H54 (cell line): ENCODE measurements around the gene SLC4A3.

Source experiments
- DNase-seq: peaks from one replicate; pipeline ENCODE4 v3.0.0; 2011; ENCODE audit warnings: low spot score, mixed read lengths; ENCODE audit not compliant: insufficient read length
- FAIRE-seq: peaks from 3 replicates; lab custom pipeline; 2011; peaks lifted over from hg19 to GRCh38; lab: Jason Lieb, UNC
- POLR2A ChIP-seq: IDR thresholded peaks from 2 replicates; pipeline ENCODE4 v1.6.1; 2011; ENCODE audit warnings: low read depth, mild to moderate bottlenecking, low read length

The SLC4A3 gene

GRCh38 chr2:219633276-219634065, 6.0 kb downstream of the SLC4A3 start:
- FAIRE-seq, result no peak
- no peak for TF ChIP-seq POLR2A

GRCh38 chr2:219634171-219634940, 6.9 kb downstream of the SLC4A3 start:
- no peak for TF ChIP-seq POLR2A
- FAIRE-seq, result no peak
- DNase-seq, result no peak

More at GRCh38 chr2:219633276-219634065, 6.0 kb downstream of the SLC4A3 start:
- DNase-seq, result no peak

- DNase-seq, result peak; percentile 1
Observed at GRCh38 chr2:219634951-219635751, 7.7 kb downstream of the SLC4A3 start.

DNA sequence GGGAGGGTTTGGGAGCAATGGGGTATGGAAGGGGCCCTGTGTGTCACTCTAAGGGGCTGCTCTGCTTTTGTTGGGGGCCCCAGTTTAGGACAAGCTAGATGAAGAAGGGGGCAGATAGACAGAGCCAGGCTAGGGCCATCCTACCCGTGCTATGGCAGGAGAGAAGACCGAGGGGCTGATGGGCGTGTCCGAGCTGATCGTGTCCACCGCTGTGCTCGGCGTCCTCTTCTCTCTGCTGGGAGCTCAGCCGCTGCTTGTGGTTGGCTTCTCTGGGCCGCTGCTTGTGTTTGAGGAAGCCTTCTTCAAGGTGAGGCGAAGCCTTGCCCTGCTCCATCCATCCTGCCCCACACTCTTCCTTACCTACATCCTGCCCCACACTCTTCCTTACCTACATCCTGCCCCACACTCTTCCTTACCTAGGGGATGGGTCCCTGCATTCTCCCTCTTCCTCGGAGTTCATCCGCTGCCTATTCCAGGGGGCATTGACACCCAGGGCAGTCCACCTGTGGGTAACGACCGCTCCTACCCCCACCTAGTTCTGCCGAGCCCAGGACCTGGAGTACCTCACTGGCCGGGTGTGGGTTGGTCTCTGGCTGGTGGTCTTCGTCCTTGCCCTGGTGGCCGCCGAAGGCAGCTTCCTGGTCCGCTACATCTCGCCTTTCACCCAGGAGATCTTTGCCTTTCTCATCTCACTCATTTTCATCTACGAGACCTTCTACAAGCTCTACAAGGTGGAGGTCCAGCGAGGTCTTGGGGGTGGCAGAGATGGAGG, 8.9 kb downstream of the SLC4A3 start:
- FAIRE-seq (no peak), DNase-seq (no peak)
- no peak for TF ChIP-seq POLR2A

More at GRCh38 chr2:219634951-219635751, 7.7 kb downstream of the SLC4A3 start:
- no peak for TF ChIP-seq POLR2A
- no peak for FAIRE-seq

GRCh38 chr2:219636941-219637841, 9.8 kb downstream of the SLC4A3 start:
- DNase-seq (peak; percentile 1), FAIRE-seq (no peak)
- no peak for TF ChIP-seq POLR2A

DNA sequence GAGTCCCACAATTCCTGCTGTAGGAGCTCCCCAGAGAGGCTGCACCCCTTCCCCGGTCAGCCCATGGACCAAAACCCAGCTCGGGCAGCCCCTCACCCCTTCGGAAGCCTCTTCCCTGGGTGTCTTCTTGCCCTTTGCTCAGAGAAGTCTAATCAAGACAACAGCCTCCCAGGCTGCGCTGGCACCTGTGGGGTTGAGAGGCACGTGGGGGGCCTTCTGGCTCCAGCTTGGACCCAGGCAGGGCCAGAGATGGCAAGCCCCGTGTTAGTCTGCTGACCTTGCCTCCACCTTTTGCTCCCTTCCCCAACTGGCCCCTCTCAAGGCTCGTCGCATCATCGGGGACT, 10.4 kb downstream of the SLC4A3 start:
- DNase-seq (no peak), FAIRE-seq (no peak)
- TF ChIP-seq POLR2A, result no peak

GRCh38 chr2:219638217-219638947, 11.0 kb downstream of the SLC4A3 start:
- no peak for FAIRE-seq

GRCh38 chr2:219638948-219639755, 11.7 kb downstream of the SLC4A3 start:
- DNase-seq (peak; percentile 0), FAIRE-seq (no peak)
- no peak for TF ChIP-seq POLR2A

More at GRCh38 chr2:219638217-219638947, 11.0 kb downstream of the SLC4A3 start:
- DNase-seq, result peak; percentile 3
- TF ChIP-seq POLR2A, result no peak

DNA sequence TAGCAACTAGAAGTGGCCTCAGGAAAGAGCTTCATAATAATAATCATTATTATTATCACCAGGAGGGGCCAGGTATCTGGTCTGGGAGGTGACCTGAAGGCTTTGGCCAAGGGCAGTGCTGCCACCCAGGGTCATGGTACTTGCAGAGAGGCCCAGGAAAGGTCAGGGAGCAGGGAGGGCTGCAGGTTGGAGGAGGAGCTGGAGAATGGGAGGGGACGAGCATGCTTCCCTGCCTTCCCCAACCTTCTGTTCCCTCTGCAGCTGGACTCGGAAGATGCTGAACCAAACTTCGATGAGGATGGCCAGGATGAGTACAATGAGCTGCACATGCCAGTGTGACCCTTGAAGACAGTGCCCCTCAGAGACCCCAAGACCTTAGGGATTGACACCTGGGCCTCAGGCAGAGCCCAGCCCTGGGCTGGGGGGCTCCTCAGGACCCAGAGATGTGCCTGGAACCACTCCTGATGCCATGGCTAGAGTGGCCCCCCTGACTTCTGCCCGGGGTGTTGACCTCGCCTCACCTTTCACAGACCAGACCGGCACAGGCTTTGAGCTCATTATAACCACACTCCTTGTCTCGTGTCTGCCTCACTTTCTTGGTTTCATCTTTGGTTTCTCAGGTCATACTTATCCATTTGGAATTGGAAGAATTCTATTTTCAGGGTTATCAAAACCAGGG, 14.1 kb downstream of the SLC4A3 start:
- FAIRE-seq (no peak), DNase-seq (no peak)
- TF ChIP-seq POLR2A, result no peak

- no peak for TF ChIP-seq POLR2A
- no peak for FAIRE-seq
- no peak for DNase-seq
Observed at GRCh38 chr2:219642069-219642454, 14.6 kb downstream of the SLC4A3 start.
